ENCODE results near the gene SULT4A1.

Gene SULT4A1

GRCh38 chr22:43892183-43892894, 30.0 kb upstream of the SULT4A1 start:
- no peak overlapping the region for H3K4me3 ChIP-seq (ENCODE audit: insufficient read depth, low read length, poor library complexity, severe bottlenecking)
- H3K4me2 ChIP-seq (ENCODE audit: low read depth, low read length, poor library complexity, severe bottlenecking): no peak overlapping the region
- no peaks in the 10 kb centered on the region for H3K9me2 ChIP-seq (replicated peaks; ENCODE audit: insufficient read depth, low read length)
- H3K36me3 ChIP-seq (ENCODE audit: low read length): no peaks in the 10 kb centered on the region
- H2AFZ ChIP-seq (ENCODE audit: low read depth, low read length, severe bottlenecking): no peak overlapping the region
- H4K20me1 ChIP-seq (ENCODE audit: low read depth, low read length): no peaks in the 10 kb centered on the region
- no peaks in the 10 kb centered on the region for H3K9me3 ChIP-seq (ENCODE audit: insufficient read depth, low read length)
- no peak for TF ChIP-seq EZH2phosphoT487 (conservative IDR thresholded peaks at IDR 0.05; ENCODE audit: low read length)
- TF ChIP-seq CTCF (IDR thresholded peaks at IDR 0.05; ENCODE audit: insufficient read depth, low read length, poor library complexity, severe bottlenecking): no peak
- H3K27me3 ChIP-seq (ENCODE audit: low read length): no peaks in the 10 kb centered on the region
- no peaks in the 10 kb centered on the region for H3K79me2 ChIP-seq (ENCODE audit: insufficient read depth, low read length)
- no peak overlapping the region for H3K9ac ChIP-seq (ENCODE audit: low read length)
- no peak overlapping the region for H3K27ac ChIP-seq (ENCODE audit: low read depth, low read length)
- no peaks in the 10 kb centered on the region for H3F3A ChIP-seq (ENCODE audit: insufficient read depth)

GRCh38 chr22:43891360-43892182, 29.3 kb upstream of the SULT4A1 start, which contains the start of gene PNPLA5:
TSS of gene PNPLA5 (minus strand) at chr22:43892013. CDS start at chr22:43891880, 133 bp downstream.
- no peaks in the 10 kb centered on the region for H3F3A ChIP-seq (ENCODE audit: insufficient read depth)
- no peak within 1 kb of the TSS for H3K4me2 ChIP-seq (ENCODE audit: low read depth, low read length, poor library complexity, severe bottlenecking)
- no peak within 1 kb of the TSS for H3K27ac ChIP-seq (ENCODE audit: low read depth, low read length)
- TF ChIP-seq CTCF (IDR thresholded peaks at IDR 0.05; ENCODE audit: insufficient read depth, low read length, poor library complexity, severe bottlenecking) (no peak), EZH2phosphoT487 (conservative IDR thresholded peaks at IDR 0.05; ENCODE audit: low read length) (no peak)
- no peaks in the 10 kb centered on the region for H4K20me1 ChIP-seq (ENCODE audit: low read depth, low read length)
- H3K36me3 ChIP-seq (ENCODE audit: low read length): no peaks in the 10 kb centered on the region
- H2AFZ ChIP-seq (ENCODE audit: low read depth, low read length, severe bottlenecking): no peak within 1 kb of the TSS
- no peaks in the 10 kb centered on the region for H3K9me3 ChIP-seq (ENCODE audit: insufficient read depth, low read length)
- H3K27me3 ChIP-seq (ENCODE audit: low read length): no peaks in the 10 kb centered on the region
- no peak within 1 kb of the TSS for H3K4me3 ChIP-seq (ENCODE audit: insufficient read depth, low read length, poor library complexity, severe bottlenecking)
- no peak within 1 kb of the TSS for H3K9ac ChIP-seq (ENCODE audit: low read length)
- H3K79me2 ChIP-seq (ENCODE audit: insufficient read depth, low read length): no peaks in the 10 kb centered on the region
- no peaks in the 10 kb centered on the region for H3K9me2 ChIP-seq (replicated peaks; ENCODE audit: insufficient read depth, low read length)

DNA sequence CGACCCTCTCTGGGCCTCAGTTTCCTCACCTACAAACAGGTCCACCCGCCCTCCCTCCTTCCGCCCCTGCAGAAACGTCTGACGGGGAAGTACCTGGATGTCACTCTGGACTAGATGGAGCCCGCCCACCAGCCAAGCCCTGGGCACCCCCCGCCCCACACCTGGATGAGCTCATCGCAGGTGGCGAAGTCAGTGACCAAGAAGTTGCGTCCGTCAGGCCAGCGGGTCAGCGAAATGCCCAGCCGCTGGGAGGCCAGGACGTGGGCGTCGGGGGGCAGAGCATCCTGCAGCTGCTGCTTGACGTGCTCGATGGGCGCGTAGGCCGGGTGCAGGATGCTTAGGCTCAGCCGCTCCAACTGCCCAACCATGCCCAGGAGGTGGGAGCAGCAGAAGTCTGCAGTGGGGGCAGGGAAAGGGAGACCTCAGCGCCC, 28.6 kb upstream of the SULT4A1 start:
- Histone ChIP-seq H3F3A (ENCODE audit: insufficient read depth) (no peaks in the 10 kb centered on the region), H3K9ac (ENCODE audit: low read length) (no peak overlapping the region), H4K20me1 (ENCODE audit: low read depth, low read length) (no peaks in the 10 kb centered on the region), H3K9me3 (ENCODE audit: insufficient read depth, low read length) (no peaks in the 10 kb centered on the region), H3K27me3 (ENCODE audit: low read length) (no peaks in the 10 kb centered on the region), H3K36me3 (ENCODE audit: low read length) (no peaks in the 10 kb centered on the region), H3K27ac (ENCODE audit: low read depth, low read length) (no peak overlapping the region), H3K4me3 (ENCODE audit: insufficient read depth, low read length, poor library complexity, severe bottlenecking) (no peak overlapping the region), H3K79me2 (ENCODE audit: insufficient read depth, low read length) (no peaks in the 10 kb centered on the region), H3K9me2 (replicated peaks; ENCODE audit: insufficient read depth, low read length) (no peaks in the 10 kb centered on the region), H3K4me2 (ENCODE audit: low read depth, low read length, poor library complexity, severe bottlenecking) (no peak overlapping the region), H2AFZ (ENCODE audit: low read depth, low read length, severe bottlenecking) (no peak overlapping the region)
- TF ChIP-seq EZH2phosphoT487 (conservative IDR thresholded peaks at IDR 0.05; ENCODE audit: low read length) (no peak), CTCF (IDR thresholded peaks at IDR 0.05; ENCODE audit: insufficient read depth, low read length, poor library complexity, severe bottlenecking) (no peak)

Data from SU-DHL-6 (cell line).